VCaP (cell line): ENCODE results near the gene PCDHGA6.
"Not testable (repeated sequence)": the region's sequence is repeated elsewhere in the genome, so short reads cannot be mapped to it uniquely, and the experiment has no call there.

ENCODE experiments used
- H3K27ac ChIP-seq: fragments of 450-650 bp; 2 replicates; pipeline ENCODE4 v1.5.1; 2017
- TF ChIP-seq, protein P1 (sequence below): fragments of 450-650 bp; conservative IDR thresholded peaks from 2 replicates; pipeline ENCODE4 v1.5.1; 2017; ENCODE audit warnings: mild to moderate bottlenecking, moderate library complexity

Gene PCDHGA6

DNA sequence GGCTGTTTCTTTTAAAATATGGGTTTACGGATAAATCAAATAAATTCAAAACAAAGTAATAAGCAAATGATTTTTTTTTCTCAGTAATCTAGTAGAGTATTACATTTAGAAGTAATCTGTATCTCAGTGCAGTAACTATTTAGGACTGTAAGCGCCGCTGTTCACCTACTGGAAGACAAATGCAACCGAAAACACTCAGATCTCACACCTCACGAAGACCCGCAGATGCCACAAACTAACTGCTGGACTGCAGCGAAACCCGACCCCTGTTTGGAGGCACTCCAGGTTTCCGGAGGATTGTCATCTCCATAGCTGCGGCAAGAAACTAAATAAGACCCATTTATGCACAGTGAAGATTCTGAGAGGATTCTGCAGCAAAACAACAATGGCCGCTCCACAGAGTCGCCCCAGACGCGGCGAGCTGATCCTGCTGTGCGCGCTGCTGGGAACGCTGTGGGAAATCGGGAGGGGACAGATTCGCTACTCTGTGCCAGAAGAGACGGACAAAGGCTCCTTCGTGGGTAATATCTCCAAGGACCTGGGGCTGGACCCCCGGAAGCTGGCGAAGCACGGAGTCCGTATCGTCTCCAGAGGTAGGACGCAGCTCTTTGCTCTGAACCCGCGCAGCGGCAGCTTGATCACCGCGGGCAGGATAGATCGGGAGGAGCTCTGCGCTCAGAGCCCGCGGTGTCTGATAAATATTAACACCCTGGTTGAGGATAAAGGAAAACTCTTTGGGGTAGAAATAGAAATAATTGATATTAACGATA lies 18.9 kb downstream of the PCDHGA6 start, which contains the start of gene PCDHGA8:
Gene PCDHGA8, plus strand, starts transcription at position 205 of the 770 bp plus-strand sequence. Its CDS starts 181 bp downstream, at position 386.
- TF ChIP-seq, protein P1, sequence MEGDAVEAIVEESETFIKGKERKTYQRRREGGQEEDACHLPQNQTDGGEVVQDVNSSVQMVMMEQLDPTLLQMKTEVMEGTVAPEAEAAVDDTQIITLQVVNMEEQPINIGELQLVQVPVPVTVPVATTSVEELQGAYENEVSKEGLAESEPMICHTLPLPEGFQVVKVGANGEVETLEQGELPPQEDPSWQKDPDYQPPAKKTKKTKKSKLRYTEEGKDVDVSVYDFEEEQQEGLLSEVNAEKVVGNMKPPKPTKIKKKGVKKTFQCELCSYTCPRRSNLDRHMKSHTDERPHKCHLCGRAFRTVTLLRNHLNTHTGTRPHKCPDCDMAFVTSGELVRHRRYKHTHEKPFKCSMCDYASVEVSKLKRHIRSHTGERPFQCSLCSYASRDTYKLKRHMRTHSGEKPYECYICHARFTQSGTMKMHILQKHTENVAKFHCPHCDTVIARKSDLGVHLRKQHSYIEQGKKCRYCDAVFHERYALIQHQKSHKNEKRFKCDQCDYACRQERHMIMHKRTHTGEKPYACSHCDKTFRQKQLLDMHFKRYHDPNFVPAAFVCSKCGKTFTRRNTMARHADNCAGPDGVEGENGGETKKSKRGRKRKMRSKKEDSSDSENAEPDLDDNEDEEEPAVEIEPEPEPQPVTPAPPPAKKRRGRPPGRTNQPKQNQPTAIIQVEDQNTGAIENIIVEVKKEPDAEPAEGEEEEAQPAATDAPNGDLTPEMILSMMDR = no peak
- H3K27ac ChIP-seq = no peak within 1 kb of the TSS

DNA sequence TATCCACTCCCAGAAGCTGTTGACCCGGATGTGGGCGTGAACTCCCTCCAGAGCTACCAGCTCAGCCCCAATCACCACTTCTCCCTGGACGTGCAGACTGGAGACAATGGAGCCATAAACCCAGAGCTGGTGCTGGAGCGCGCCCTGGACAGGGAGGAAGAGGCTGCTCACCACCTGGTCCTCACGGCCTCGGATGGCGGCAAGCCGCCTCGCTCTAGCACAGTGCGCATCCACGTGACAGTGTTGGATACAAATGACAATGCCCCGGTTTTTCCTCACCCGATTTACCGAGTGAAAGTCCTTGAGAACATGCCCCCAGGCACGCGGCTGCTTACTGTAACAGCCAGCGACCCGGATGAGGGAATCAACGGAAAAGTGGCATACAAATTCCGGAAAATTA lies 19.6 kb downstream of the PCDHGA6 start:
- H3K27ac ChIP-seq = no peak overlapping the region
- TF ChIP-seq, protein P1 = no peak

DNA sequence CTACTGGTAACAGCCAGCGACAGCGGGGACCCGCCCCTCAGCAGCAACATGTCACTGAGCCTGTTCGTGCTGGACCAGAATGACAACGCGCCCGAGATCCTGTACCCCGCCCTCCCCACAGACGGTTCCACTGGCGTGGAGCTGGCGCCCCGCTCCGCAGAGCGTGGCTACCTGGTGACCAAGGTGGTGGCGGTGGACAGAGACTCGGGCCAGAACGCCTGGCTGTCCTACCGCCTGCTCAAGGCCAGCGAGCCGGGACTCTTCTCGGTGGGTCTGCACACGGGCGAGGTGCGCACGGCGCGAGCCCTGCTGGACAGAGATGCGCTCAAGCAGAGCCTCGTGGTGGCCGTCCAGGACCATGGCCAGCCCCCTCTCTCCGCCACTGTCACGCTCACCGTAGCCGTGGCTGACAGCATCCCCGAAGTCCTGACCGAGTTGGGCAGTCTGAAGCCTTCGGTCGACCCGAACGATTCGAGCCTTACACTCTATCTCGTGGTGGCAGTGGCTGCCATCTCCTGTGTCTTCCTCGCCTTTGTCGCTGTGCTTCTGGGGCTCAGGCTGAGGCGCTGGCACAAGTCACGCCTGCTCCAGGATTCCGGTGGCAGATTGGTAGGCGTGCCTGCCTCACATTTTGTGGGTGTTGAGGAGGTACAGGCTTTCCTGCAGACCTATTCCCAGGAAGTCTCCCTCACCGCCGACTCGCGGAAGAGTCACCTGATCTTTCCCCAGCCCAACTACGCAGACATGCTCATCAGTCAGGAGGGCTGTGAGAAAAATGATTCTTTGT lies 20.9 kb downstream of the PCDHGA6 start:
- H3K27ac ChIP-seq = not testable (repeated sequence)

DNA sequence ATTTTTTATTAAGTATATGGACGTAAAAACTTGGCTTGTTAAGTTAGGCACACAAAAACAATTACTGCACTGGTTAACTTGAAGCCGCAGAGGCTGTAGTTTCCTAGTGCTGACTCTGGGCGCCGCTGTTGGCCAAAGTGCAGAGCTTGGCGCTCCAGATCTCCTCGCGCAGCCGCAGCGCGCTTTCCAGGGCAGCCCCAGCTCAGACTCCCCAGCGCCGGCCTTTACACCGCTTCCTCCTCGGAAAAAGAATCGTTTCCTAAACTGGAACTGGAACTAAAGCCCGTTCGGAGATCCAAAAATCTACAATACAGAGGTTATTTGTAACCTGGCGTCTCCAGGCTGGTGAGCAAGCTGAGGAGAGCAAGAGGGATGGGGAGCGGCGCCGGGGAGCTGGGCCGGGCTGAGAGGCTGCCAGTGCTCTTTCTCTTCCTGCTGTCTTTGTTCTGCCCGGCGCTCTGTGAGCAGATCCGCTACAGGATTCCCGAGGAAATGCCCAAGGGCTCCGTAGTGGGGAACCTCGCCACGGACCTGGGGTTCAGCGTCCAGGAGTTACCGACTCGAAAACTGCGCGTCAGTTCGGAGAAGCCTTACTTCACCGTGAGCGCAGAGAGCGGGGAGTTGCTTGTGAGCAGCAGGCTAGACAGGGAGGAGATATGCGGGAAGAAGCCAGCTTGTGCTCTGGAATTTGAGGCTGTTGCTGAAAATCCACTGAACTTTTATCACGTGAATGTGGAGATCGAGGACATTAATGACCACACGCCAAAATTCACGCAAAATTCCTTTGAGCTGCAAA lies 24.3 kb downstream of the PCDHGA6 start, which contains the start of gene PCDHGB5:
Gene PCDHGB5, plus strand, starts transcription at position 192 of the 796 bp plus-strand sequence. Its CDS starts 181 bp downstream, at position 373.
- H3K27ac ChIP-seq = not testable (repeated sequence)

DNA sequence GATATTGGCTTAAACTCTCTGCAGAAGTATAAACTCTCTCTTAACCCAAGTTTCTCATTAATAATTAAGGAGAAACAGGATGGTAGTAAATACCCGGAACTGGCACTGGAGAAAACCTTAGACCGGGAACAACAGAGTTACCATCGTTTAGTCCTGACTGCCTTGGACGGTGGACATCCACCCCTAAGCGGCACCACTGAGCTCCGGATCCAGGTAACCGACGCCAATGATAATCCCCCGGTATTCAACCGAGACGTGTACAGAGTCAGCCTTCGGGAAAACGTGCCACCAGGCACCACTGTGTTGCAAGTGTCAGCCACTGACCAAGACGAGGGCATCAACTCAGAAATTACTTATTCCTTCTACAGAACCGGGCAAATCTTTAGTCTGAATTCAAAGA lies 24.9 kb downstream of the PCDHGA6 start:
- no peak overlapping the region for H3K27ac ChIP-seq
- TF ChIP-seq, protein P1 = no peak

DNA sequence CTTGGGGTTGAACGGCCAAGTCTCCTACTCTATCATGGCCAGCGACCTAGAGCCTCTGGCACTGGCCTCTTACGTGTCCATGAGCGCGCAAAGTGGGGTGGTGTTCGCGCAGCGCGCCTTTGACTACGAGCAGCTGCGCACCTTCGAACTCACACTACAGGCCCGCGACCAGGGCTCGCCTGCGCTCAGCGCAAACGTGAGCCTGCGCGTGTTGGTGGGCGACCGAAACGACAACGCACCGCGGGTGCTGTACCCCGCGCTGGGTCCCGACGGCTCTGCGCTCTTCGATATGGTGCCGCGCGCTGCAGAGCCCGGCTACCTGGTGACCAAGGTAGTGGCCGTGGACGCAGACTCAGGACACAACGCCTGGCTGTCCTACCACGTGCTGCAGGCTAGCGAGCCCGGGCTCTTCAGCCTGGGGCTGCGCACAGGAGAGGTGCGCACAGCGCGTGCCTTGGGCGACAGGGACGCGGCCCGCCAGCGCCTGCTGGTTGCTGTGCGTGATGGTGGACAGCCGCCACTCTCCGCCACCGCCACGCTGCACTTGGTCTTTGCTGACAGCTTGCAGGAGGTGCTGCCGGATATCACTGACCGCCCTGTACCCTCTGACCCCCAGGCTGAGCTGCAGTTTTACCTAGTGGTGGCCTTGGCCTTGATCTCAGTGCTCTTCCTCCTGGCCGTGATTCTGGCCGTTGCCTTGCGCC lies 26.0 kb downstream of the PCDHGA6 start:
- TF ChIP-seq, protein P1 = no peak
- H3K27ac ChIP-seq = no peak overlapping the region

DNA sequence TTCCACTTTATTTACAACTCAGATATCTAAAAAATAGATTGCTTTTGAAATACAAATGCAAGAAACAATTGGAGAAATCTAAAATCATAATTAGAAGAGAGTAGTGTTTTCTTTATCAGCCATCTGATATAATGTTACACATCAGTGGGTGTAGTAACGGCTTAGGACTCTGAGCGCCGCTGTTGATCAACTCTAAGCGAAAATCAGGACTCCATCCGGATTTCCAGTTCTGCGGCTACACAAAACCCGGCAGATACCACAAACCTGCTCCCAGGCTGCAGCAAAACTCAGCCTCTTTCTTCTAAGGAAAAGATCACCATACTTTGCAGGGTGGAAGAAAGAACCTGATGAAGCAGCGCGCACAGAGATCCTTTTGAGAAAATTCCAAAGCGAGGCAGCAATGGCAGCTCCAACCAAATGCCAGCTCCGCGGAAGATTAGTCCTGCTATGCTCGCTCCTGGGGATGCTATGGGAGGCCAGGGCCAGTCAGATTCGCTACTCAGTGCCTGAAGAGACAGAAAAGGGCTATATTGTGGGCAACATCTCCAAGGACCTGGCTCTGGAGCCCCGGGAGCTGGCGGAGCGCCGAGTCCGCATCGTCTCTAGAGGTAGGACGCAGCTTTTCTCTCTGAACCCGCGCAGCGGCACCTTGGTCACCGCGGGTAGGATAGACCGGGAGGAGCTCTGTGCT lies 29.0 kb downstream of the PCDHGA6 start, which contains the start of gene PCDHGA9:
Gene PCDHGA9, plus strand, starts transcription at position 226 of the 691 bp plus-strand sequence. Its CDS starts 175 bp downstream, at position 401.
- TF ChIP-seq, protein P1 = peak; percentile 63
- H3K27ac ChIP-seq = no peak within 1 kb of the TSS
